GM19372 (cell line): ENCODE results near the gene WNT1.

Experiments
- ATAC-seq: cut with Tn5 transposase; IDR thresholded peaks from one replicate; pipeline ENCODE4 v1.9.1; 2021; ENCODE audit warnings: mild to moderate bottlenecking, low read depth, moderate library complexity; ENCODE audit not compliant: unreplicated experiment

Gene WNT1

DNA sequence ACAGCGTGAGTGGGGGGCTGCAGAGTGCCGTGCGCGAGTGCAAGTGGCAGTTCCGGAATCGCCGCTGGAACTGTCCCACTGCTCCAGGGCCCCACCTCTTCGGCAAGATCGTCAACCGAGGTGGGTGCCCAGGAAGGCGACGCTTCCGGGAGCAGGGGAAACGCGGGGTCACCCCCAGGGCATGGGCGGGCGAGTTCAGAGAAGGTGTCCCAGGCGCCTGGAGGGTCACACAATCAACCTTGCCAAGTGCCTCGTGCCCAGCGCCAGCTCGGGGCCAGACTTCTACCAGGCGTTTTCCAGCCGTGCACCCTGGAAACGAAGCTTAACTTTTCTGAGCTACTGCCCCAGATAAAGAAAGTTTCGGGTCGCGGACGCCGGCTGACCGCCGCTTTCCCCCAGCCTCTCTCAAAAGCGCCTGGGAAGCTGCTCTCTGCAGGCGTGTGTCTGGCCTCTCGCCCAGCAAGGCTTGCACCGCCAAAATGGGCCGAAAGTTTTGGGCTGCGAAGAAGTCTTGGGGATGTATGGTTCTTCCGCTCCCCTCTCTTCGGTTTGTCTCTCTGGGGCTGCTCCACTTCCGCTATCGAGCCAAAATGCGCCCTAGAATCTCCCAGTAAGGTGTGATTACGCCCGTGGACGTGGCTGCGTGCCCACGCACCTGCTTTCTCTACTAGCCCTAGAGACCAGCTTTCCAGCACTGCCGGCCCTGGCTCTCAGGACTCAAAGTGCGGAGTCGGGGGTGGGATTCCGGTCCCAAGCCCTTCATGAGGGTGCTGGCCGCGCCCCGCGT is 1.7 kb downstream of the WNT1 start:
- ATAC-seq, result no peak

- no peak for ATAC-seq
Measured at GRCh38 chr12:48980389-48980952, 2.3 kb downstream of the WNT1 start.

- ATAC-seq, result no peak
Measured at GRCh38 chr12:48980953-48981756, 3.0 kb downstream of the WNT1 start.

DNA sequence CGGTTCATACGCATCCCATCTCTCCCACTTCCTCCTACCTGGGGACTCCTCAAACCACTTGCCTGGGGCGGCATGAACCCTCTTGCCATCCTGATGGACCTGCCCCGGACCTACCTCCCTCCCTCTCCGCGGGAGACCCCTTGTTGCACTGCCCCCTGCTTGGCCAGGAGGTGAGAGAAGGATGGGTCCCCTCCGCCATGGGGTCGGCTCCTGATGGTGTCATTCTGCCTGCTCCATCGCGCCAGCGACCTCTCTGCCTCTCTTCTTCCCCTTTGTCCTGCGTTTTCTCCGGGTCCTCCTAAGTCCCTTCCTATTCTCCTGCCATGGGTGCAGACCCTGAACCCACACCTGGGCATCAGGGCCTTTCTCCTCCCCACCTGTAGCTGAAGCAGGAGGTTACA is 3.6 kb downstream of the WNT1 start:
- no peak for ATAC-seq

DNA sequence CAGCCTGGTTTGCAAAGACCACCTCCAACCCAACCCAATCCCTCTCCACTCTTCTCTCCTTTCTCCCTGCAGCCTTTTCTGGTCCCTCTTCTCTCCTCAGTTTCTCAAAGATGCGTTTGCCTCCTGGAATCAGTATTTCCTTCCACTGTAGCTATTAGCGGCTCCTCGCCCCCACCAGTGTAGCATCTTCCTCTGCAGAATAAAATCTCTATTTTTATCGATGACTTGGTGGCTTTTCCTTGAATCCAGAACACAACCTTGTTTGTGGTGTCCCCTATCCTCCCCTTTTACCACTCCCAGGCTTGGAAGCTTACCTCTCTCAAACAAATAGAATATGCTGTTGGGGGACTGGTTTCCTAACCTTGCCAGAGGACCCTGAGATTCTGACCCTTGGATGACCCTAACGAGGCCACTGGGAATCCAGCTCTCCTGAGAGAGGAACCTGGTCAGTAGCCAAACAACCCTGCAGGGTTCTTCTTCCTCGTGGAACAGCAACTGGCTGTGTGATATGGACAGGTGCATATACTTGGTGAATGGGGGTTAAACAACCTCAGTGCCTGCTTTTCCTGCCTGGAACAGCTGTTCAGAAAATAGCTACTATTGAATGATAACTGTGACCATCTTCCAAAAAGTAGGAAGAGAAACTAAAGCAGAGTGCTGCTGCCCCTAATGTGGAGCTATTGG is 4.4 kb downstream of the WNT1 start:
- no peak for ATAC-seq

DNA sequence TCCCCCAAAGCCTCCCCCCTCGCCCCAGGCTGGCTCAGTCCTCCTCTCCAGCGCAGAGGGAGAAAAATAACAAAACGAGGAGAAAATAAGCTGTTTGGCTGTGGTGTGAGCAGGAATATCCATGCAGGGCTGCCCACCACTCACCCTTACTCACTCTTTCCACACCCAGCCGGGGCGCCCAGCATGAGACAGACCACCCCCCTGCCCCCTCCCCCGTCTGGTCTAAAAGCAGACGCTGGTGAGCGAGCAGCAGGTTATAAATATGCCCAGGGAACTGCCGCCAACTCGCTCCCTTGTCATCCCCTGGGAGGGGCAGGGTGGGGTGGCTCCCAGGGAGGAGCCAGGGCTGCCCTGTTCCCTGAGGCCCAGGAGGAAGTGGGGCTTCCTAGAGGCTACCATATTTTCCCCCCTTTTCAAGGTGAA is 7.4 kb downstream of the WNT1 start:
- no peak for ATAC-seq

GRCh38 chr12:48985901-48986300 is 7.8 kb downstream of the WNT1 start:
- no peak for ATAC-seq

DNA sequence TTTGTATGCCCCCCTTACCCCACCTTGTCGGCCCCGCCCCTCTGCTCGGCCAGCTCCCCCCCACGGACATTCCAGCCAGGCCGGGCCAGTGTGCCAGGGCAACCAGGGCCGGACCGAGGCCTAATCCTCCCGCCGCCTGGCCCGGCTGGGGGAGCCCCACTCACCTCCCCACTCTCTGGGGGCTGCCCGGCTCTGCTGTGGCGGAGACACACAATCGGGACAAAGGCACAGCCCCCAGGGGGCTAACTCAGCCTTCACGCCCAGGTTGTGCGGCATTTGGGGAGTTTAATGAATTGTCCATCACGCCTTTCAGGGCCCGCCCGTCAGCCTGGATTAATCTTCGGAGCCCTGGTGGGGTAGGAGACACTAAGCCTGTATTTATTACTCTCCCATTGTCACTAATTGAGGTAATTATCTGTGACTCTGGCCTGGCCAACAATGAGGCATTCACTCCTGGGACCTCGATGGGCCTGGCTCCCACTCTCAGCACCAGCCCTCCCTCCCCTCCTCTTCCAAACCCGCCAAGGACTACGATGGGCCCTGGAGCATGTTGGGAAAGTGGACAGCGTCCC is 8.7 kb downstream of the WNT1 start:
- ATAC-seq, result no peak

DNA sequence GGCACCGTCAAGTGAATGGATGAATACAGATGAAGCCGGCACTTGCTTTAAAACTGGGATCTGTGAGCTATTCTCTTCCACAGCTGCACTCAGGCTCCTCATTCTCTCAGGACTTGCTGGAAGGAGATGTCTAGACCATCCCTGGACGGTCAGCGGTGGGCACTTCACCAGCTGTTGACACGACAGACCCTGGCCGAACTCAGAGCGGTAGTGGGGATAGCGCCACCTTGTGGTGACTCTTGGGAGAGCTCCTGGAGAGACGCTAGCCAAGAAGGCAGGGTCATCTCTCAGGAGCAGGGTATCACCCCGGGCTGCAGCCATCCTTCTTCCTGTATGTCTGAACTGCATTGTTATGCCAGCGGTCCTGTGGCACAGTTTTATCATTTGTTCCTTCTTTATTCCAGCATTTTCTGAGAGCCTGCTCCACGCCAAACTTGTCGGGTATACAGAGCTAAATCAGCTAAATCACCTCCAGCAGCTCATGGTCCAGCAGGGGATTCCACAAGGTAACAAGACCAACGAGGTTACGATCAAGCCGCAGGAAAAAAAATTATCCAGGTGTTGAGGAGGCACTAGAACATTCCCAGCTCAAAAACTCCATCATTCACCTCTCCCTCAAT is 10.0 kb downstream of the WNT1 start:
- no peak for ATAC-seq

DNA sequence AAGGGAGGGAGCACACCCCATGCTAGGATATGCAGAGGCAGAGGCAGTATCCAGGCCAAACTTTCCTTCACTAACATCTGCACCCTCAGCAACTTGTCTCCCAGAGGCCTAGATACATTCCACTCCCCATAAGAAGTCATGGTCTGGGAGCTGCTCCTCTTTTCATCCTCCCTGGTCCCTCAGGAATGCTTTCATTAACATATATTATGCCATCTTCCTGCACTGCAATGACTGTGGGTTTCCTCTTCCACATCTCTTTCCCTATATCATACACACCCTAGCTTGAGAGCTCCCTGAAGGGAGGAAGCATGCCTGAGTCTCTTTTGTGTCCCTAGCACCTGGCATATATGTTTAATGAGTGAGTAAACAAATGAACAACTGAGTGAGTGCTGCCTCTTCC is 12.4 kb downstream of the WNT1 start:
- ATAC-seq, result no peak

DNA sequence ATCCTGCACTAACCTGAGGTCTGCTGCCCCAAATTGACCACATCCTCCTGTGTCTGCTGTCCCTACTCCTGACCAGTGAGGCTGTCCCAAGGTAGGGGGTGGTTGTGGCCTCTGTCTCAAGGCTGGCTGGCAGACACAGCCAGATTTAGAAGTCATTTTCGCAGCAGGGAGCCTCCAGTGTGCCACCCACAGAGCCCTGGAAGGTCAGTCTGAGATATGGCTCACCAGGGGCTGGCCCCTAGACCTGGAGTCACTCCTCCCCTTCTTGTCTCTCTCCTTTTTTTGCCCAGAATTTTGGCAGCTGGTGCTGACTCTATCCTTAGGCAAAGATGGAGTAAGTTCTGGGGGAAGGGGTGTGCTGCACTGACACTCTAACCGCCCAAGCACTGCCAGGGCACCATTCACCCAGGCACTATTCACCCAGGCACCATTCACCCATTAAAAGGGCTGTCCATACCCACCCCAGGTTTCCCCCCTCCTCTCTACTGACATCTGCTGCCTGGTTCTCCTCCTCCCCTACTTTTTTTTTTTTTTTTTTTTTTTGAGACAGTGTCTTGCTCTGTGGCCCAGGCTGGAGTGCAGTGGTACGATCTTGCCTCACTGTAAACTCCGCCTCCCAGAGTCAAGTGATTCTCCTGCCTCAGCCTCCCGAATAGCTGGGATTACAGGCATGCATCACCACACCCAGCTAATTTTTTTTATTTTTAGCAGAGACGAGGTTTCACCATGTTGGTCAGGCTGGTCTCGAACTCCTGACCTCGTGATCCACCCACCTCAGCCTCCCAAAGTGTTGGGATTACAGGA is 13.3 kb downstream of the WNT1 start:
- no peak for ATAC-seq

DNA sequence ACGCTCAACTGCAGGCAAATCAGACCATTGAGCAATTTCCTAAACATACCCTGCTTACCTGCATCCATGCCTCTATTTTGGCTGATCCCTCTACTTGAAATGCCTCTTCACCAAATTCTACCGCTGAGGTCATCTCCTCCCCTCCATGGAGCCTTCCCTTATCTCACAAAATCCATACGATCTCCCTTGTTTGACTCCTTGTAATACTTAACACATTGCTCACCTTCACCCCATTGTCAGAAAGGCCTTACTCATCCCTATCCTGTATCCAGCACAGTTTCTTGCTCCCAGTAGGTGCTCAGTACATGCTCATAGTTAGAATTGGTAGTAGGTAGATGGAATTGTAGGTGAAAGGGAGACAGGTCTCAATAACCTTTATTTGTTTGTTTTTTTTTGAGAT is 15.7 kb downstream of the WNT1 start:
- no peak for ATAC-seq

GRCh38 chr12:48994224-48995085 is 16.3 kb downstream of the WNT1 start:
- ATAC-seq, result no peak

DNA sequence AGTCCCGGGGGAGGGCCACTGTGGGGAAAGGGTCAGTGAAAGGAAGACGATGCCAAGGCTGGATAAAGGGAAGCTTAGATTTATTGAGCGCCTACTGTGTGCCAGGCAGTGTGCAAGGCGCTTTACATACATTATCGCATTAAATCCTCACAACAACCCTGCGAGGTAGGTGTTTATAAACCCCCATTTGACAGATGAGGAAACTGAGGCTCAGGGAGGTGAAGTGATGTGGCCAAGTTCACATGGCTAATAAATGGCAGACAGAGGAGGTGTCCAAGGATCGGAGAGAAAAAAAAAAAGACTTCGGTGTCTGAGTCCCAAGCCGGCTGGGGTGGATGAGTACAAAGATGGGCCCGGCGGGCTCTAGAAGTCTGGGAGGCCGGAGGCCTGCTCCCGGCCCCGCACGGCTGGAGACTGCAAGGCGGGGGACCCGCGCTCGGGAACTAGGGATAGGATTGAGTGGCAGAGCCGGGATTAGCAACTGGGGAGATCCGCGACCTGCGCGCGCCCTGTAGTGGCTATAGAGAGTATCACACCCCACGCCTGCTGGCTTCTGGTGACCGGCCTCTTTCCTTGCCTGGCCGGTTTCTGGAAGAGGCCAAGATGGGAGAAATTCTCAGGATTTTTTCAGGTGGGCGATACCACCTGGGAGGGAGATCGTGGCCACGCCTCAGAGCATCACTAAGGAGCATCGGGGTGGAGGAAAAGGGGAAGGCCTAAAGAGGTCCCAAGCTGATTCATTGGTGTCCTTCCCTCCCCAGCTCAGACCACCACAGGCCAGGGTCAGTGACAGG is 17.2 kb downstream of the WNT1 start:
- no peak for ATAC-seq

- ATAC-seq, result no peak
Measured at GRCh38 chr12:48996794-48997718, 18.9 kb downstream of the WNT1 start.

GRCh38 chr12:48997719-48998496 is 19.8 kb downstream of the WNT1 start:
- no peak for ATAC-seq
